OCI-LY3 (cell line): ENCODE data around the gene ENPP1.

Experiments used
- CTCF ChIP-seq: fragments of 200-600, 300-600 bp; sonication (generic); IDR thresholded peaks from 2 replicates; pipeline ENCODE4 v1.5.1; 2014; ENCODE audit warnings: antibody characterized with exemption, low read length, low read depth
- EZH2phosphoT487 ChIP-seq: fragments of 200-600 bp; shearing (Covaris generic); IDR thresholded peaks from 2 replicates; pipeline ENCODE4 v1.6.1; 2018; ENCODE audit warnings: antibody characterized with exemption, mixed run types, low read depth

GRCh38 chr6:131769385-131770141 lies 38.3 kb upstream of the ENPP1 start:
- no peak for TF ChIP-seq CTCF
- TF ChIP-seq EZH2phosphoT487, result no peak
